HG02981 (cell line): ENCODE results near the gene HOXC4.

Experiments
- ATAC-seq: cut with Tn5 transposase; IDR thresholded peaks from one replicate; pipeline ENCODE4 v1.9.1; 2021; ENCODE audit warnings: mild to moderate bottlenecking, moderate library complexity; ENCODE audit not compliant: unreplicated experiment

HOXC4 gene

DNA sequence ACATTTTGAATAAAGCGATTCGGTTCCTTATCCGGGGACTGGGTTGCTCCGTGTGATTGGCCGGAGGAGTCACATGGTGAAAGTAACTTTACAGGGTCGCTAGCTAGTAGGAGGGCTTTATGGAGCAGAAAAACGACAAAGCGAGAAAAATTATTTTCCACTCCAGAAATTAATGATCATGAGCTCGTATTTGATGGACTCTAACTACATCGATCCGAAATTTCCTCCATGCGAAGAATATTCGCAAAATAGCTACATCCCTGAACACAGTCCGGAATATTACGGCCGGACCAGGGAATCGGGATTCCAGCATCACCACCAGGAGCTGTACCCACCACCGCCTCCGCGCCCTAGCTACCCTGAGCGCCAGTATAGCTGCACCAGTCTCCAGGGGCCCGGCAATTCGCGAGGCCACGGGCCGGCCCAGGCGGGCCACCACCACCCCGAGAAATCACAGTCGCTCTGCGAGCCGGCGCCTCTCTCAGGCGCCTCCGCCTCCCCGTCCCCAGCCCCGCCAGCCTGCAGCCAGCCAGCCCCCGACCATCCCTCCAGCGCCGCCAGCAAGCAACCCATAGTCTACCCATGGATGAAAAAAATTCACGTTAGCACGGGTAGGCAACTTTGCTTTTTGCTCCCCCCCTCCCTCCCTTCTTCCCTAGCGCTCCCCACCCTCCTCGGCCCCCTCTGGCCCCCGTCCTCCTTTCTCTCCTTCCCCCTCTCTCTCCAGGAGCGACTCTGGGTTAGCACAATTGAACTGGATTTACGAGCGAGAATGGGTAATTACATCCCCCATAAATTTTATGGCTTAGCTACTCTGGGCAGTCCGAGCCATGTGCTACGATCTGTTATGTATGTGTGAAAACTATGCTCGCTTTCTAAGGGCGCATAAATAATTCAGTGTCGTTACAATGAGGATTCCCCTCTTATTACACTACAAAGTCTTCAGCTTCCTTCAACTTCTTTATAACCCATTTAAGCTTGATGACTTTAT is at the start of gene HOXC4:
TSS of gene HOXC4 (plus strand) at position 85 of the 991 bp plus-strand sequence. CDS start at position 173, 88 bp downstream.
- no peak for ATAC-seq

- no peak for ATAC-seq
Observed at GRCh38 chr12:54004063-54004840, 49.4 kb upstream of the HOXC4 start.

GRCh38 chr12:54004841-54005530 is 48.6 kb upstream of the HOXC4 start:
- ATAC-seq: no peak

DNA sequence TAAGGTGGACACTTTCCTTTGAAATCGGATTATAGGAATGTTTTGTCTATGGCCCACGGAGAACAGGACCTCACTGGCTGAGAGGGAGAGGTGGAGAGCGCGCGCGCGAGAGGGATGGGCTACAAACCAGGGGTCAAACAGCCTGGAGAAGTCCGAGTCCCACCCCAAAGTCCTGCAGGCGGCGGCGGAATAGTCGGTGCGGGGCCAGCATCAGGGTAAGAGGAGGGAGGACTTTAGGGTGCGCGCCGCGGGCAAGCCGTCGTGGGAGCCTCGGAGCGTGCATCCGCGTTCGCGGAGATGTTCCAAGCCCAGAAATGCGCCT is 48.1 kb upstream of the HOXC4 start:
- no peak for ATAC-seq

DNA sequence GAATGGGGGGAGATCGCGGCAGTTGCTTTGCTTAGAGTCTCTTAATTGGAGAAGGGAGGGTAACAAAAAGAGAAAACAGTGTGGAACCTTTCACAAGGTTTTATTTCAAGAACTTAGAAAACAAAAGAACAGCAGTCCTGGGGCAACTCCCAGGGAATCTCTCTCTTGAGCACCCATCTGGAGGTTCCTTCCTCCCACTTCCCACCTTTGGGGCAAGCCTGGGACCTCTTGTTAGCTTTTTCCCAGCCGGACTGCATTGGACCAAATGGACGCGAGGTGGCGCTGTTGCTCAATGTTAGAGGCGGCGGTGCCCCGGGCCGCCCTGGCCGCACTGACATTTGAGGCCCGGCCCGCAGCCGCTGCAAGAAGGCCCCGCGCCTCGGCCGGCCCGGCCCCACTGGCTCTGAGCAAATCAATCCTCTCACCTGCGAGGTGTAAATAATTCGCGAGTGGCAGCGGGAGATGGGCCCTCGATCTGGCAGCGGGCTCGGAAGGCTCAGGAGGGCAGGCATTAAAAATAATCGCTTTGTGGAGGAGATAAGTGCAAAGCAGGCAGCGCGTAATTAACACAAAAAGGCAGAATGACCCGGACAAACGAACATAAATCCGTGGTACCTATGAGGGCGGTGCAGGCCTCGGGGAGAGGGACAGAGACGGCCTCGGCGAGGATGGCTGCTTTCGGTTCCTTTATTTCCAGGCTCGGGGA is 47.6 kb upstream of the HOXC4 start:
- peak; percentile 71 for ATAC-seq

DNA sequence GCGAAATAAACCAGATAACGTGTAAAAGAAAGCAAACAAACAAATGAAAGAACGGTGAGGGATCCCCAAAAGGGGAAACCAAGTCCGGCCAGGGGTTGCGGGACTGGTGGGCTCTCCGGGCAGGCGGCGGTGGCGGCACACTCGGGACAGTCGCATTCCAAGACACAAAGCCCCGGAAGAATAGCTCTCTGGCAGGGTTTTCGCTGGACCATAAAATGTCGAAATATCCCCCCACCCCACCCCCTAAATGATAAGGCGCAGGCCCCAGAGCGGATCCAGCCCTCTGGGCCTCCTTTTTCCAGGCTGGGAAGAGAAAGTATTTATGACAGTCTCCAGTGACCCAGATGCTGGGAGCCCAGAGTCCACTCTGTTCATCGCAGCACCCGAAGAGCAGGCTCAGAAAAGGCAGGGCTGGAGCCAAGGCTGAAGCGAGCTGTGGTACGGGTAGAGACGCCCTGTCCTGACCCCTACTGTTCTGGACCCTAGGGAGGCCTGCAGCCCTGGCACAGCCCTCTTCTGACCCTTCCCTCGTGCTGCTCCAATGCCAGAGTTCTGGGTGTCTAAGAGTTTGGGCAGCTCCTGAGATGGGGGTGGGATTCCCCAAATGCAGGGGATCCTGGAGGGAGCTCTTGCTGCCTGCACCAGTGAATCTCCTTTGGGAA is 46.9 kb upstream of the HOXC4 start:
- ATAC-seq: no peak

- ATAC-seq: no peak
Observed at GRCh38 chr12:54007538-54008259, 45.9 kb upstream of the HOXC4 start.

DNA sequence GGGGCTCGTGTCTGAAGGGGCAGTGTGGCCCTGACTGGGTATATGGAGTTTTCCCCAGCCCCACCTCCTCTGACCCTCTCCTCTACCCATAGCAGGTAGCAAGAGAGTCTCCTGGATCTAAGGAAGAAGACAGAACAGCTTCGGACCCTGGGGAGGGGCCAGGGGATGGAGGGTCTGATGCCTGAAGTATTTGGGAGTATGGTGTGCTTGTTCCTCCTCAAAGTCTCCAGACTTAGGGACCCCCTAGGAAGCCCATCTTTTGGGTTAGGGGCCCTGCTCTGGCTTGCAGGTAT is 45.4 kb upstream of the HOXC4 start:
- no peak for ATAC-seq

DNA sequence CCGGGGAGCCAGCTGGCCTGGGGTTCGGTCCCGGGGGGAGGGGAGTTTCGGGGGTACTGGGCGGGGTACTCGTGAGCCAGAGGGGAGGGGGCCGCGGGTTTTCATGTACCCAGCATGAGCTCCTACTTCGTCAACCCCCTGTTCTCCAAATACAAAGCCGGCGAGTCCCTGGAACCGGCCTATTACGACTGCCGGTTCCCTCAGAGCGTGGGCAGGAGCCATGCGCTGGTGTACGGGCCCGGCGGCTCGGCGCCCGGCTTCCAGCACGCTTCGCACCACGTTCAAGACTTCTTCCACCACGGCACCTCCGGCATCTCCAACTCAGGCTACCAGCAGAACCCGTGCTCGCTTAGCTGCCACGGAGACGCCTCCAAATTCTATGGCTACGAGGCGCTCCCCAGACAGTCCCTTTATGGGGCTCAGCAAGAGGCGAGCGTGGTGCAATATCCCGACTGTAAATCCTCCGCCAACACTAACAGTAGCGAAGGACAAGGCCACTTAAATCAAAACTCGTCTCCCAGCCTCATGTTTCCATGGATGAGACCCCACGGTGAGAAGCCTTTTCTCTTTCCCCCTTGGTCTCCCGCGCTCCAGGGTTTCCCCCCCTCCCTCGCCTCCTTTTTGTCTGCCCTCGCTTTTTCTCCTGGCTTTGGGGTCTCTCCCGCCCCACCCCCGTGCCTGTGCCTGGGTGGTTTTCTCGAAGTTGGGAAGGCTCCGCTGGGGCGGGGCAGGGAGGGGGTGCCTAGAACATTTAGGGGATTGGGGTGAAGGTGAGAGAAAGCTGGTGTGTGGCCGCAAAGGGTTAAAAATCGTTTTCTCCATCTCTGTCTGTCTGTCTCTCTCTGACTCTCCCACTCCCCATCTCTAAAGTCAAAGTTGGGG is 44.2 kb upstream of the HOXC4 start:
- no peak for ATAC-seq

DNA sequence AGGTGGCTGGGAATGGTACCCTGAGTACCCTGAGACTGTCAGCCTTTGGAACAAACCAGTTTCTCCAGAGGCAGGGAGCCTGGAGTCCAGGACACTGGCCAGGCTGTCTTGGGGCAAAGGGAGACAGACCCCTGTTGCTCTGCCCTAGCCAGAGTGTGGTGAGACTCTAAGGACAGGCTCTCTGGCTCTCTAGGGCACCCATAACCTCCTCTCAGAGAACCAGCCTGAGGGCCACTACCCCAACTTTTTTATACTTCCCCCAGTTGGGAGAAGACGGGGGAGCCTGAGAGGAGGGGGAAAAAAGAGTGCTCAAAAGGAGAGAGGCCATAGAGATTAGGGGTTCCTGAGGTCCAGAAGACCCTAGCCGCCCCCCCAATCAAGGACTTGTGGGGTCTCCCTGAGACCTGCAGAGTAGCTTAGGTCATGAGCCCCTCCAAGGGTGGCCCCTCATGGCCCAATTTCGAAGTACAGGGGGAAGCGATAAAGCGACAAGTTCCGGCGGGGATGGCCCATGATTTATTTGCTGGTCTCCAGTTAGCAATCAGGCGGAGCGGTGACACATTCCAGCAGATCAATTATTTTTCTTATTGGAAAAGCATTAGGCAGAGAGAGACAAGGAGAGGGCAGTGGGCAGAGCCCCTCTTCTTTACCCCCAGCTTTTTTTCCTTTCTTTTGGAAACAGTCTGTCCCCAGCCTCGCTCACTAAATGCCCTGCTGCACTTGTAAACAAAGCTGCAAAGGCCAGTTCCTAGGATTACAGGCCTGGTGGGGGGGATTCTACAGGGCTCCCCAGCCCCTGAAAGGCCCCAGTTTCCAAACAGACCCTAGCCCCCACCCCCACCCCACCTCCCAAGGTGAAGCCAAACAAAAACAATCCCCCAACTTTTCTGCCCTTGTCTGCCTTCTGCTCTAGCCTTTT is 43.3 kb upstream of the HOXC4 start:
- no peak for ATAC-seq

GRCh38 chr12:54010972-54011664 is 42.5 kb upstream of the HOXC4 start:
- no peak for ATAC-seq

GRCh38 chr12:54011665-54012532 is 41.7 kb upstream of the HOXC4 start:
- ATAC-seq: no peak

DNA sequence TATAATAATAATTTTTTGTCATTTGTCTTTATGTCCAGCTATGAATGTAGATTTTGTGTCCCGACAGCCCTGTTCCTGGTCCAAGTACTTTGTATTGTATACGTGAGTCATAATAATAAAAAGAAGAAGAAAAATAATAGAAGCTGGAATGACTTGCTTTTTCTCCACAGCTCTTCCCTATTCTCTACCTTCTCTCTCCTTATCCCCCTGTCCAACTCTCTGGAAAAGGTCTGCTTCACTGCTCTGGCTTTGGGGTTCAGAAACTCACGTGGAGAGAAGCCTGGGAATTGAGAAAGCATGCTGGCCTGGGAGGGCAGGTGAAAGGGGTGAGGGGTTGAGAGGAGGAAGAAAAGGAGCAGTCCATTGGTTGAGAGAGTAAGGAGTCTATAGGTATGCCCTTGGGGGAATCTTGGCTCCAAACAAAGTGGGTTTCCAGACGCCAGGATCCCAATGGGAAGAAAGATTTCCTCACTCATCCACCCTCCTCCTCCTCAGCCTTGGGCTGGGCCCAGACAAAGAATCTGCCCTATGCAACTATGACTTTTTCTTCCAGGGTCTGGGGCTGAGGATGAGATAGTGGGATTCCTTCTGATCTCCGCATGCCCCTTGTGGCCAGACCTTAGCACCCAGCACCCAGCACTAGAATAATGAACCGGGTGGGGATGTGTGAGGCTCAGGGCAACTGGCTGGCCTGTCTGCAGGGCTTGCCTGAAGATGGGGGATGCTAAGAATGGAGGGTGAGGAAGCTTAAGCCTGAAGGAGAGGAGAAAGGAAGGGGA is 40.8 kb upstream of the HOXC4 start:
- ATAC-seq: no peak

GRCh38 chr12:54014377-54015017 is 39.1 kb upstream of the HOXC4 start:
- no peak for ATAC-seq
